WI38 (cell line): ENCODE measurements around the gene DLG1.

ENCODE experiments used
- H3K4me3 ChIP-seq: 2 replicates; pipeline ENCODE4 v1.5.1; 2011; ENCODE audit warnings: low read depth, mild to moderate bottlenecking, control low read depth, low read length
- TF ChIP-seq, protein P1 (sequence below): IDR thresholded peaks from 2 replicates; pipeline ENCODE4 v1.5.1; 2012; ENCODE audit warnings: low read depth, mild to moderate bottlenecking, control low read depth, low read length

Gene DLG1

DNA sequence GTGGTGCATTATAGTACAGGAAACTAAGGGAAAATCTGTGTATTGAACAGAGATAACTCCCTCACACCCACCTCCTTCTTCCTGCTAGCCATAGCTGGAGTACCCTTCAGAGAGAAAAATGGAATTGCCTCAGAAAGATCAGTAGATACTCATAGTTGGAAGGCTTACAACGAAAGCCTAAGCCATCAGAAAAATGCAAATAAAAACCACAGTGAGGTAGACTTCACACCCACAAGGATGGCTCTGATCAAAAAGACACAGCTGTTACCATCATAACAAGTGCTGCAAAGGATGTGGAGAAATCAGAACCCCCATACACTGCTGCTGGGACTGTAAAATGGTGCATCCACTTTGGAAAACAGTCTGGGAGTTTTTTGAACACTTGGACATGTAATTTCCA is 7.4 kb upstream of the DLG1 start:
- no peak overlapping the region for H3K4me3 ChIP-seq
- TF ChIP-seq, protein P1, sequence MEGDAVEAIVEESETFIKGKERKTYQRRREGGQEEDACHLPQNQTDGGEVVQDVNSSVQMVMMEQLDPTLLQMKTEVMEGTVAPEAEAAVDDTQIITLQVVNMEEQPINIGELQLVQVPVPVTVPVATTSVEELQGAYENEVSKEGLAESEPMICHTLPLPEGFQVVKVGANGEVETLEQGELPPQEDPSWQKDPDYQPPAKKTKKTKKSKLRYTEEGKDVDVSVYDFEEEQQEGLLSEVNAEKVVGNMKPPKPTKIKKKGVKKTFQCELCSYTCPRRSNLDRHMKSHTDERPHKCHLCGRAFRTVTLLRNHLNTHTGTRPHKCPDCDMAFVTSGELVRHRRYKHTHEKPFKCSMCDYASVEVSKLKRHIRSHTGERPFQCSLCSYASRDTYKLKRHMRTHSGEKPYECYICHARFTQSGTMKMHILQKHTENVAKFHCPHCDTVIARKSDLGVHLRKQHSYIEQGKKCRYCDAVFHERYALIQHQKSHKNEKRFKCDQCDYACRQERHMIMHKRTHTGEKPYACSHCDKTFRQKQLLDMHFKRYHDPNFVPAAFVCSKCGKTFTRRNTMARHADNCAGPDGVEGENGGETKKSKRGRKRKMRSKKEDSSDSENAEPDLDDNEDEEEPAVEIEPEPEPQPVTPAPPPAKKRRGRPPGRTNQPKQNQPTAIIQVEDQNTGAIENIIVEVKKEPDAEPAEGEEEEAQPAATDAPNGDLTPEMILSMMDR: no peak

DNA sequence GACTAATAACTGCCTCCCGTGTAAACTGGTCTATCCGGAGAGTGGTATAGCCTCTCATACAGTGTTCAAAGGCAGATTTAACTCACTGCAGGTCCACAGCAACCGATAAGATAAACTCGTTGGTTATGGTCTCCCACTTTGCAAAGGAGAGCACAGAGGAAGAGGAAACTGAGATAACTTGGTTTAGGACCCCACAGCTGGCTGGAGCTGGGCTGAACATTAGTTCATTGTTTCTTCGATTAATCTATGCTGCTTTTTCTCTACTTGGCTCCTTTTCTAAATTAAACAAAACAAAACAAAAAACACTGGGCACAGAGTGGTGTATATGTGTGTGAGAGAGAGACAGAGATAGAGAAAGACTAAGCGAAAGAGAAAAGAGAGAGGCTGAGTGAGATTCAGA is 5.0 kb upstream of the DLG1 start:
- H3K4me3 ChIP-seq: no peak overlapping the region
- TF ChIP-seq, protein P1: no peak

DNA sequence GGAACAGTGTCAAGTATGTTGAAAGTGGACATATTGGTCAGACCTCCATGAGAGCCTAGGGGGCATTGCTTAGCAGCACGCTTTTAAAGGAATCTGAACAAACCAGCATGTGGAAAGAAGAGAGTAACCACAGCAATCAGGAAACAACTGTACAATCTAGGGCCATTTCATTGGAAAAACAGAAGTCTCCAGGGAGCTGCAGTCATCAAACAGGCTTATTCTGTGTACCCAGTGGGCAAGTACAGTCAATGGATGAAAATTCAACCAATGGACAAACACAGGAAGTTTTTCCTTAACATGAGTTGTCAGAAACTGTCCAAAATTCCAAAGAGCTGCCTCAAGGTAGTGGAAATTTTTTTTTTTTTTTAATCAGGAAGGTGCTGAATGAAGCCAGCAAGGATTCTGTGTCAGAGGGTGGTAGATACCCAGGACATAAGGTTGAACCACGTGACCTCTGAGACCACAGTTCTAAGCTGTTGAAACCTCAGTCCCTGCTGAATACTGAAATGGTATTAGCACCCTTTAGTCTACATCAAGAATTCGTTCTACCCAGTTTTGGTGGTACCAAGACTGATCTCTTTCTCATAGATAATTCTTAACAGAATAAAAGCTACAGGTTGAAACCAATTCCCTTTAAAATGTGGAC is 4.4 kb upstream of the DLG1 start:
- TF ChIP-seq, protein P1: no peak
- no peak overlapping the region for H3K4me3 ChIP-seq

DNA sequence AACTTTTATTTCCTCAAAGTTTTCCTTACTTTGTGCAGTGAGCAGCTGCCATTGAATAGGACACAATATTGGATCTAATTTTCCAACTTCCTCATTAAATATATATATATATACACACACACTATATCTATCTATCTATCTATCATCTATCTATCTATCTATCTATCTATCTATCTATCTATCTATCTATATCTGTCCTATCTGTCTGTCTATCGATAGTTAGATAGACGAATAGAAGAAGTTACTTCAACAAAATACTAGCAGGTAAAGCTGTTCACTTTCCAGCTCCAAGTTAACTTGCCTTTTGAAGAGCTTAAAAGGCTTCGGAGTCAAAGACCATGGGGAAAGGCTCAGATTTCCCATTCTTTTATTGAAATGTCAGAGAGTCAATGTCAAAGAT is 3.6 kb upstream of the DLG1 start:
- TF ChIP-seq, protein P1: no peak
- no peak overlapping the region for H3K4me3 ChIP-seq

DNA sequence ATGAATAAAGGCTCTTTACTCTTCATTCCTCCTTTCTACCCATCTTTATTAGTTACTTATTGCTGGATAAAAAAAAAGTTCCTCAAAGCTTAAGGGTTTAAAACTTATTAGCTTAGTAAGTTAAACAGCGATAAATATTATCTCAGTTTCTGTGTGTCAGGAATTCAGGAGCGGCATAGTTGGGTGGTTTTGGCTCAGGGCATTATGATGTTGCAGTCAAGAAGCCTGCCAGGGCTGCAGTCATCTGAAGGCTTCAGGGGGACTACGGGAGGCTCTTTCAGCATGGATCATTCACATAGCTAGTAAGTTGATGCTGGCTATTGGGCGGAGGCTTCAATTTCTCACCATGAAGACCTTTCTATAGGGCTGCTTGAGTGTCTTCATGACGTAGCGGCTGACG is 1.9 kb upstream of the DLG1 start:
- no peak overlapping the region for H3K4me3 ChIP-seq
- TF ChIP-seq, protein P1: no peak

DNA sequence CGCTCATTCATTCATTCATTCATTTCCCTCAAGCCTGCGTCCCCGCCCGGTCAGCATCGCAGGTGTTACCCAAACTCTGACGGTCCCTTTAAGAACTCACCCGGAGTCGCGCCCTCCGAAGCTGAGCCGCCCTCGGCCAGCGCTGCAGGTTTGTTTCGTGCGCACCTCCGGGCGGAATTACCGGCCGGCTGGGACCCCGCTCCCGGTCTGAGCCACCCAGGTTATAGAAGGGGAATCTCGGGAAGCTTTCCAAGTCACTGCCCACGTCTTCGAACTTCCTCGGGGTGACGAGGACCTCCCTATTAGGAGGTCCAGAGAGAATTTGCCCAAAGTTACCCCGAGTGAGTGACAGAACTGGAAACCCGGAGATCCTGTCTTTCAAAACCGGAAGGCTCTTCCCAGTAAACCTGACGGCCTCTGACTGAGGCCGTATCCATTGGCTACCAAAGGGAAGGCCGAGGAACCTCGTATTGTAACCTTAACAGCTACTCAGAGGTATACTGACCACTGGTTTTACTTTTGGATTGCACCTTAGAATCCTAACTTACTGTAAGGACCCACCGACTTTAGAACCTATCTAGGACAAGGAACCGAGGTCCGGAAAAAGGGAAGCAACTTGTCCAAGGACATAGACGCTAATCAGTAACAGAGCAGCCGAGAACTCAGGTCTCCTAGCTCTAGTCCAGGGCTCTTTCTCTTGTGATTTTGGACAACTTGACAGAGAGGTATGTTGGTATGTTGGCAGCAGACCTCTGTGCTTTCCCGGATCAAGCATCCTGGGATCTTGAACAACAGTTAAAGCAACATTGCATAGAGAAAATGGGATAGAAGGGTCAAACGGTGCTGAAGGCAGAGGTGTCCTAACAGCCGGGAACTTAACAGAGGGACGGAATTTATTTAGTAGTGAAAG is 788 bp upstream of the DLG1 start:
- TF ChIP-seq, protein P1: no peak
- H3K4me3 ChIP-seq: peak overlapping the region; percentile 72
